ENCODE results near the gene SLC25A26. TPM values are rescaled to one million over a fixed set of nuclear protein-coding genes. Genes with fewer than 3 reads are reported as not detected.

SLC25A26 gene
- total RNA-seq, 4 donors from 2014 or later: 21.5 to 28.6 (median 26.9) TPM

- no peak for TF ChIP-seq CTCF (IDR thresholded peaks at IDR 0.05; ENCODE audit: low read depth)
Observed at GRCh38 chr3:66276705-66277274, 56.0 kb downstream of the SLC25A26 start.

GRCh38 chr3:66279168-66279567, 58.4 kb downstream of the SLC25A26 start:
- TF ChIP-seq CTCF (IDR thresholded peaks at IDR 0.05; ENCODE audit: low read depth): no peak

- TF ChIP-seq CTCF (IDR thresholded peaks at IDR 0.05; ENCODE audit: low read depth): no peak
Observed at GRCh38 chr3:66280304-66280703, 59.5 kb downstream of the SLC25A26 start.

- TF ChIP-seq CTCF (IDR thresholded peaks at IDR 0.05; ENCODE audit: low read depth): no peak
Observed at GRCh38 chr3:66297260-66297873, 76.6 kb downstream of the SLC25A26 start.

GRCh38 chr3:66297900-66298299, 77.1 kb downstream of the SLC25A26 start:
- no peak for TF ChIP-seq CTCF (IDR thresholded peaks at IDR 0.05; ENCODE audit: low read depth)

GRCh38 chr3:66298591-66298990, 77.8 kb downstream of the SLC25A26 start:
- no peak for TF ChIP-seq CTCF (IDR thresholded peaks at IDR 0.05; ENCODE audit: low read depth)

GRCh38 chr3:66299891-66300290, 79.1 kb downstream of the SLC25A26 start:
- no peak for TF ChIP-seq CTCF (IDR thresholded peaks at IDR 0.05; ENCODE audit: low read depth)
